K562 (cell line): Measurements from ENCODE around the gene PRPF39. TPM values are rescaled to one million over a fixed set of nuclear protein-coding genes. Genes with fewer than 3 reads are reported as not detected.

Experiments used
- ATAC-seq: fragments of 200-7000 bp; cut with Tn5 transposase; 3 replicates; pipeline ENCODE4 v1.9.1; 2020; ENCODE audit warnings: moderate library complexity
- BruUV-seq: library from RNA; stranded (reverse); fragments of 400-500 nt; replicated peaks from 2 replicates; lab custom pipeline; 2021; lab: Mats Ljungman, UMichigan
- CTCF ChIA-PET: fragments of 300-600 bp; formaldehyde crosslinking; extraction: SDS; loops from one replicate; lab custom pipeline; 2021; ENCODE audit warnings: low intra/inter-chr PET ratio; lab: Yijun Ruan, JAX
- POLR2A ChIA-PET: fragments of 300-600, 350-650 bp; sonication (Branson Sonifier 250); formaldehyde crosslinking; extraction: SDS; loops from one replicate; lab custom pipeline; 2021; ENCODE audit warnings: antibody characterized with exemption, inconsistent platforms; lab: Yijun Ruan, JAX
- DNase-seq, 4 experiments: peaks; one replicate each; pipeline versions ENCODE4 v3.0.0 to v3.0.0-alpha.2; 2011 to 2018; ENCODE audit warnings: low spot score in 3 of 4, mixed read lengths in 3 of 4; ENCODE audit errors: extremely low read depth in 1 of 4
- FAIRE-seq: peaks from 2 replicates; lab custom pipeline; 2011; peaks lifted over from hg19 to GRCh38; lab: Jason Lieb, UNC
- H2AFZ ChIP-seq: 2 replicates; pipeline ENCODE4 v1.6.0; 2011; ENCODE audit warnings: low read depth, low read length, control low read depth, inconsistent platforms
- H3K27ac ChIP-seq: fragments of 200-600 bp; 3 replicates; pipeline ENCODE4 v1.8.0; 2011; ENCODE audit warnings: low read depth, mild to moderate bottlenecking, control low read depth, inconsistent platforms, low read length, moderate library complexity, mixed read lengths; ENCODE audit errors: extremely low read depth
- H3K27me3 ChIP-seq, 2 experiments: fragments of 300-600 bp in 1 of 2; 2 replicates in 1 of 2; 3 replicates in 1 of 2; pipeline versions ENCODE4 v1.6.0 to v1.8.0; 2011; ENCODE audit warnings: inconsistent platforms in 2 of 2, low read length in 2 of 2, mild to moderate bottlenecking in 1 of 2, mixed read lengths in 1 of 2, moderate library complexity in 1 of 2; ENCODE audit not compliant: control insufficient read depth in 2 of 2, insufficient read depth in 2 of 2
- H3K36me3 ChIP-seq: fragments of 300-600 bp; 3 replicates; pipeline ENCODE4 v1.8.0; 2011; ENCODE audit warnings: mild to moderate bottlenecking, low read length, inconsistent platforms; ENCODE audit not compliant: control insufficient read depth, insufficient read depth
- H3K4me1 ChIP-seq, 2 experiments: fragments of 200-600 bp in 1 of 2; replicated peaks in 1 of 2; 2 replicates in 1 of 2; 3 replicates in 1 of 2; pipeline versions ENCODE4 v1.5.1 to v1.8.0; 2011; ENCODE audit warnings: inconsistent platforms in 2 of 2, low read length in 2 of 2, mild to moderate bottlenecking in 1 of 2, mixed read lengths in 1 of 2, moderate library complexity in 1 of 2; ENCODE audit not compliant: control insufficient read depth in 2 of 2, insufficient read depth in 2 of 2
- H3K4me2 ChIP-seq: 2 replicates; pipeline ENCODE4 v1.6.1; 2011; ENCODE audit warnings: low read length, control low read depth, inconsistent platforms, mixed read lengths; ENCODE audit not compliant: insufficient read depth
- H3K4me3 ChIP-seq: fragments of 200-600 bp; sonication (generic), shearing (Covaris generic); 2 replicates; pipeline ENCODE4 v1.5.1; 2016; ENCODE audit warnings: control low read depth, inconsistent platforms
- H3K79me2 ChIP-seq: fragments of 200-600 bp; 3 replicates; pipeline ENCODE4 v1.8.0; 2011; ENCODE audit warnings: low read length, inconsistent platforms; ENCODE audit not compliant: control insufficient read depth, insufficient read depth
- H3K9ac ChIP-seq, 2 experiments: 2 replicates each; pipeline versions ENCODE4 v1.6.0 to v1.6.1; 2011; ENCODE audit warnings: low read depth in 2 of 2, low read length in 2 of 2, control low read depth in 1 of 2, inconsistent platforms in 1 of 2, mild to moderate bottlenecking in 1 of 2, mixed read lengths in 1 of 2; ENCODE audit not compliant: insufficient read depth in 1 of 2
- H3K9me1 ChIP-seq: one replicate; pipeline ENCODE4 v1.6.0; 2011; ENCODE audit warnings: inconsistent platforms, mild to moderate bottlenecking, low read length, moderate library complexity; ENCODE audit not compliant: control insufficient read depth, insufficient read depth
- H3K9me3 ChIP-seq: replicated peaks from 2 replicates; pipeline ENCODE4 v1.5.1; 2011; ENCODE audit warnings: low read depth, low read length, inconsistent platforms; ENCODE audit not compliant: control insufficient read depth, insufficient read depth
- H4K20me1 ChIP-seq: replicated peaks from 2 replicates; pipeline ENCODE4 v1.6.1; 2011; ENCODE audit warnings: low read length, inconsistent platforms, mixed read lengths; ENCODE audit not compliant: control insufficient read depth, insufficient read depth
- BRCA1 ChIP-seq, 2 experiments: fragments of 450-650 bp in 1 of 2; sonication (generic) in 1 of 2; formaldehyde crosslinking in 1 of 2; IDR thresholded peaks; 2 replicates each; pipeline versions ENCODE4 v1.5.0 to v1.6.1; 2017 to 2020; ENCODE audit warnings: mild to moderate bottlenecking in 1 of 2, missing genetic modification reagents in 1 of 2
- CHCHD3 ChIP-seq: fragments of 250-450 bp; sonication (Bioruptor Pico); IDR thresholded peaks from 2 replicates; pipeline ENCODE4 v2.1.2; 2022; ENCODE audit warnings: mild to moderate bottlenecking
- CHD4 ChIP-seq: fragments of 200-600 bp; sonication (generic); IDR thresholded peaks from 3 replicates; pipeline ENCODE4 v1.6.1; 2012; ENCODE audit warnings: low read depth, mild to moderate bottlenecking, mixed read lengths, low read length, inconsistent platforms; ENCODE audit not compliant: insufficient read depth, insufficient replicate concordance, poor library complexity, severe bottlenecking
- DDX20 ChIP-seq: fragments of 450-650 bp; IDR thresholded peaks from 2 replicates; pipeline ENCODE4 v1.6.1; 2016; ENCODE audit warnings: missing genetic modification characterization, low read depth, mild to moderate bottlenecking, missing compliant biosample characterization, moderate library complexity
- GTF2E2 ChIP-seq: fragments of 200-800 bp; sonication (Bioruptor generic); IDR thresholded peaks from 2 replicates; pipeline ENCODE4 v1.6.1; 2016; ENCODE audit warnings: missing genetic modification characterization, missing compliant biosample characterization
- POLR2AphosphoS5 ChIP-seq: IDR thresholded peaks from 2 replicates; pipeline ENCODE4 v1.6.1; 2011; ENCODE audit warnings: mild to moderate bottlenecking, low read depth, low read length, moderate library complexity; ENCODE audit not compliant: control insufficient read depth, insufficient read depth
- RBM17 ChIP-seq: fragments of 200-400 bp; formaldehyde crosslinking; IDR thresholded peaks from 2 replicates; pipeline ENCODE4 v1.6.1; 2017; ENCODE audit warnings: low read depth, mild to moderate bottlenecking, low read length, borderline replicate concordance
- STAT5A ChIP-seq: IDR thresholded peaks from 2 replicates; pipeline ENCODE4 v1.6.1; 2012; ENCODE audit warnings: low read length, inconsistent platforms, borderline replicate concordance
- TGIF2 ChIP-seq: sonication (generic); formaldehyde crosslinking; IDR thresholded peaks from 2 replicates; pipeline ENCODE4 v1.8.1; 2022; ENCODE audit warnings: mild to moderate bottlenecking, missing genetic modification reagents, moderate library complexity
- ZNF696 ChIP-seq: fragments of 250-450 bp; sonication (Bioruptor Pico); conservative IDR thresholded peaks from 2 replicates; pipeline ENCODE4 v1.4.0; 2020; ENCODE audit warnings: mild to moderate bottlenecking, moderate library complexity
- in situ Hi-C: fragments of 300-500 bp; cut with MboI; formaldehyde crosslinking; loops from 4 replicates; pipeline ENCODE4 v1.15.0; 2018; ENCODE audit warnings: inconsistent platforms, mixed read lengths
- intact Hi-C: fragments of 100-400 bp; cut with micrococcal nuclease; formaldehyde crosslinking; loops from 2 replicates; pipeline ENCODE4 v1.14.2; 2022
- polyA plus RNA-seq, 8 experiments: library from polyadenylated mRNA; depleted of rRNA in 4 of 8; stranded (reverse) in 5 of 8; unstranded in 3 of 8; fragments of >200 nt; fragmentation: Nextera tagmentation in 2 of 8; fragmentation: Illumina TruSeq in 1 of 8; extraction: Ambion mirVana in 2 of 8; extraction: Trizol in 1 of 8; gene quantifications; 2 replicates each; pipeline versions ENCODE4 v1.2.1 to v1.2.3, GENCODE V29; 2011 to 2014; ENCODE audit warnings: inconsistent platforms in 1 of 8, missing spikeins in 1 of 8
- total RNA-seq, 7 experiments: library from RNA; depleted of rRNA in 6 of 7; stranded (reverse); fragments of >200 nt in 6 of 7; fragmentation: Illumina TruSeq in 2 of 7; extraction: Trizol in 2 of 7; gene quantifications; 2 replicates each; pipeline versions ENCODE4 v1.2.1 to v1.2.3, GENCODE V29; 2011 to 2021; ENCODE audit warnings: low replicate concordance in 1 of 7
- TF ChIP-seq, protein P1 (sequence below): fragments of 250-450 bp; sonication (Bioruptor Pico); IDR thresholded peaks from 2 replicates; pipeline ENCODE4 v1.5.0; 2021; ENCODE audit warnings: mild to moderate bottlenecking, borderline replicate concordance

The PRPF39 gene
- total and polyA plus RNA-seq, 9 of the 15 experiments (the other 6 are each of a cell fraction or from before 2014, with no cell fraction given), result 13.3 to 50.4 (median 24.8) TPM

DNA sequence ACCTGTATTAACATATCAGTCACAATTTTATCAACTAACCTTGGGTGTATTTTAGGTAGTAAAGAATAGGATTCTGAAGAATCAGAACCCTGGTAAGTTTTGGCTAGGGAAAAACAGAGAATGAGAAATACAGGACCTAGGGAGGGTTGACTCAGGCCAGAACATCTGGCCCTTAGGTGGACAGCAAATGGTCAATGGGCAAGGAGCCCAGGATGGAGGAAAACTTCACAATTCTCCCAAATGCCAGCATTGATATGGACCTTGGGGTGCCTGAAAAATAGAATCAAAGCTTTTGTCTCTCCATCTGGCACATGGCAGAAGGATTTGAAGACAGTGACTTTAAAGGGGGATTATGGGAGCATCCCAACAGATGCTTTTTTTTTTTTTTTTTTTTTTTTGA is 32.7 kb upstream of the PRPF39 start:
- Histone ChIP-seq H3K9me1 (no peaks in the 10 kb centered on the region), H4K20me1 (no peaks in the 10 kb centered on the region), H3K4me2 (no peak overlapping the region), H3K79me2 (no peaks in the 10 kb centered on the region), H3K9ac (no peak overlapping the region), H3K36me3 (peaks cover 11% of the 10 kb centered on the region; the same call in 1 of the 3 replicates), H3K9me3 (no peaks in the 10 kb centered on the region), H3K4me3 (no peak overlapping the region), H3K4me1 (no peaks in the 10 kb centered on the region), H3K27me3 (no peaks in the 10 kb centered on the region), H2AFZ (no peak overlapping the region), H3K27ac (no peak overlapping the region)
- ChIA-PET POLR2A (no interaction called here), CTCF (no interaction called here)
- intact Hi-C loops (no loop called here), in situ Hi-C loops (no loop called here)
- TF ChIP-seq GTF2E2 (tag) (no peak), TGIF2 (CRISPR knock-in tag) (no peak), ZNF696 (no peak), POLR2AphosphoS5 (no peak), STAT5A (no peak), DDX20 (tag) (no peak), CHCHD3 (no peak), RBM17 (no peak), BRCA1 (IDR thresholded peaks at IDR 0.05) (no peak), BRCA1 (CRISPR knock-in tag; IDR thresholded peaks at IDR 0.05) (no peak), CHD4 (no peak)
- TF ChIP-seq, protein P1, sequence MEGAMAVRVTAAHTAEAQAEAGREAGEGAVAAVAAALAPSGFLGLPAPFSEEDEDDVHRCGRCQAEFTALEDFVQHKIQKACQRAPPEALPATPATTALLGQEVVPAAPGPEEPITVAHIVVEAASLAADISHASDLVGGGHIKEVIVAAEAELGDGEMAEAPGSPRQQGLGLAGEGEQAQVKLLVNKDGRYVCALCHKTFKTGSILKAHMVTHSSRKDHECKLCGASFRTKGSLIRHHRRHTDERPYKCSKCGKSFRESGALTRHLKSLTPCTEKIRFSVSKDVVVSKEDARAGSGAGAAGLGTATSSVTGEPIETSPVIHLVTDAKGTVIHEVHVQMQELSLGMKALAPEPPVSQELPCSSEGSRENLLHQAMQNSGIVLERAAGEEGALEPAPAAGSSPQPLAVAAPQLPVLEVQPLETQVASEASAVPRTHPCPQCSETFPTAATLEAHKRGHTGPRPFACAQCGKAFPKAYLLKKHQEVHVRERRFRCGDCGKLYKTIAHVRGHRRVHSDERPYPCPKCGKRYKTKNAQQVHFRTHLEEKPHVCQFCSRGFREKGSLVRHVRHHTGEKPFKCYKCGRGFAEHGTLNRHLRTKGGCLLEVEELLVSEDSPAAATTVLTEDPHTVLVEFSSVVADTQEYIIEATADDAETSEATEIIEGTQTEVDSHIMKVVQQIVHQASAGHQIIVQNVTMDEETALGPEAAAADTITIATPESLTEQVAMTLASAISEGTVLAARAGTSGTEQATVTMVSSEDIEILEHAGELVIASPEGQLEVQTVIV (CRISPR knock-in tag), result no peak
- FAIRE-seq, result no peak
- ATAC-seq, result no peak
- no TSS peak for BruUV-seq
- DNase-seq, result no peak
